ENCODE measurements around the gene ARRB1. TPM values are rescaled to one million over a fixed set of nuclear protein-coding genes. Genes with fewer than 3 reads are reported as not detected.
"Not testable (repeated sequence)": the region's sequence is repeated elsewhere in the genome, so short reads cannot be mapped to it uniquely, and the experiment has no call there.

The ARRB1 gene
- total and polyA plus RNA-seq, 2 donors from 2014 or later: 17.6 to 53.8 TPM

GRCh38 chr11:75306529-75306928, 44.9 kb downstream of the ARRB1 start:
- Histone ChIP-seq H3K27me3 (ENCODE audit: control insufficient read depth, insufficient read depth, low read length) (no peaks in the 10 kb centered on the region), H3K4me1 (ENCODE audit: control insufficient read depth in 2 of 3, insufficient read depth in 2 of 3, low read depth in 1 of 3, low read length in 3 of 3) (peaks cover 0 to 10% (median under 1%) of the 10 kb centered on the region in 3 donors), H3K9ac (ENCODE audit: low read length in 3 of 3) (no peak overlapping the region), H3K36me3 (ENCODE audit: control insufficient read depth in 2 of 3, insufficient read depth in 3 of 3, low read length in 3 of 3) (no peaks in the 10 kb centered on the region), H3K9me3 (ENCODE audit: control insufficient read depth in 2 of 3, insufficient read depth in 1 of 3, low read length in 3 of 3) (no peaks in the 10 kb centered on the region), H3K4me3 (ENCODE audit: low read length in 3 of 3) (peak overlapping the region in 1 of 3 donors; percentile 5), H3K27ac (ENCODE audit: low read depth in 2 of 2, low read length in 2 of 2) (no peak overlapping the region)
- DNase-seq (peak in 1 of 5 donors; percentile 56), FAIRE-seq (no peak)
- no peak for TF ChIP-seq CTCF (IDR thresholded peaks at IDR 0.05; ENCODE audit: borderline replicate concordance, extremely low read depth, insufficient read depth)
- intact Hi-C loops (cut with DNase I): no loop called here

DNA sequence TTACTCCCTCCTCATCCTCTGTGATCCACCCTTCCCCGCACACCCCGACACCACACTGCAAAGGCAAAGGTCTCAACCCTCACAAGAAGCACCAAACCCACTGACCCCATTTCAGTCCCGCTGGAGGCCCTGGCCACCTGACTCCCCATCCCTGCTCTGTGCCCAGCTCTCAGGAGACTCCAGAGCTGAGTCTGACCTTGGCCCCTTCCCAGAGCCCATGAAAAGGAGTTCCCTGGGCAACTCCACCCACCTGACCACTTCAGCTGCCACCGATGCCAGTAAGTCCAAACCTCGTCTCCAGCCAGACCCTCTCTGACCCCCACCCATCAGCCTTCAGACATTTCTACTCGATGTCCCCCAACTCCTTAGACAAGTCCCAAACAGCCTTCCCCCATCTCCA, 45.5 kb downstream of the ARRB1 start:
- peak overlapping the region in 1 of 3 donors; percentile 5 for H3K4me3 ChIP-seq (ENCODE audit: low read length in 3 of 3)
- no peaks in the 10 kb centered on the region for H3K9me3 ChIP-seq (ENCODE audit: control insufficient read depth in 2 of 3, insufficient read depth in 1 of 3, low read length in 3 of 3)
- TF ChIP-seq CTCF (IDR thresholded peaks at IDR 0.05; ENCODE audit: borderline replicate concordance, extremely low read depth, insufficient read depth): no peak
- no peak overlapping the region for H3K9ac ChIP-seq (ENCODE audit: low read length in 3 of 3)
- H3K4me1 ChIP-seq (ENCODE audit: control insufficient read depth in 2 of 3, insufficient read depth in 2 of 3, low read depth in 1 of 3, low read length in 3 of 3): peaks cover 0 to 16% (median 0%) of the 10 kb centered on the region in 3 donors
- DNase-seq (peak in 1 of 5 donors; percentile 40), FAIRE-seq (no peak)
- intact Hi-C loops (cut with DNase I): no loop called here
- H3K27me3 ChIP-seq (ENCODE audit: control insufficient read depth, insufficient read depth, low read length): no peaks in the 10 kb centered on the region
- H3K36me3 ChIP-seq (ENCODE audit: control insufficient read depth in 2 of 3, insufficient read depth in 3 of 3, low read length in 3 of 3): no peaks in the 10 kb centered on the region
- H3K27ac ChIP-seq (ENCODE audit: low read depth in 2 of 2, low read length in 2 of 2): peak overlapping the region in 1 of 2 donors; percentile 45

DNA sequence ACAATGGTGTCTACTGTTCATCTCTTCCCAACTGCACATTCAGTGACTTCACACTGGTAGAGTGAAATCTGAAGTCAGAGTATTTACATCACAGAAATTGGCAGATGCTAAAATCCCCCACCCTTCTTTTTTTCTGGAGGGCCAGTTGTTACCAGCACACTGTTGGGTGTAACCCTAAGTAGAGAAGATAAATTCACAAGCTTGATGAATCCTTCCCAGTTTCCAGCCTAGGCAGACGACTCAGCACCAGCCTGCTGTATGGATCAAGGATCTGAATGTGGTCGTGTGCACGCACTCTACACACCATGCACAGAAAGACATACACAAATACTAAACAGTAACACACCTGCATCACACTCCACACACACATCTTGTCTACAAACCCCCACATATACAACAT, 46.0 kb downstream of the ARRB1 start:
- H3K4me1 ChIP-seq (ENCODE audit: control insufficient read depth in 2 of 3, insufficient read depth in 2 of 3, low read depth in 1 of 3, low read length in 3 of 3): peaks cover 0 to 16% (median 0%) of the 10 kb centered on the region in 3 donors
- intact Hi-C loops (cut with DNase I): no loop called here
- DNase-seq (no peak), FAIRE-seq (no peak)
- H3K27me3 ChIP-seq (ENCODE audit: control insufficient read depth, insufficient read depth, low read length): no peaks in the 10 kb centered on the region
- H3K27ac ChIP-seq (ENCODE audit: low read depth in 2 of 2, low read length in 2 of 2): no peak overlapping the region
- H3K36me3 ChIP-seq (ENCODE audit: control insufficient read depth in 2 of 3, insufficient read depth in 3 of 3, low read length in 3 of 3): no peaks in the 10 kb centered on the region
- no peak for TF ChIP-seq CTCF (IDR thresholded peaks at IDR 0.05; ENCODE audit: borderline replicate concordance, extremely low read depth, insufficient read depth)
- no peak overlapping the region for H3K9ac ChIP-seq (ENCODE audit: low read length in 3 of 3)
- H3K9me3 ChIP-seq (ENCODE audit: control insufficient read depth in 2 of 3, insufficient read depth in 1 of 3, low read length in 3 of 3): no peaks in the 10 kb centered on the region
- H3K4me3 ChIP-seq (ENCODE audit: low read length in 3 of 3): peak overlapping the region in 1 of 3 donors; percentile 5

DNA sequence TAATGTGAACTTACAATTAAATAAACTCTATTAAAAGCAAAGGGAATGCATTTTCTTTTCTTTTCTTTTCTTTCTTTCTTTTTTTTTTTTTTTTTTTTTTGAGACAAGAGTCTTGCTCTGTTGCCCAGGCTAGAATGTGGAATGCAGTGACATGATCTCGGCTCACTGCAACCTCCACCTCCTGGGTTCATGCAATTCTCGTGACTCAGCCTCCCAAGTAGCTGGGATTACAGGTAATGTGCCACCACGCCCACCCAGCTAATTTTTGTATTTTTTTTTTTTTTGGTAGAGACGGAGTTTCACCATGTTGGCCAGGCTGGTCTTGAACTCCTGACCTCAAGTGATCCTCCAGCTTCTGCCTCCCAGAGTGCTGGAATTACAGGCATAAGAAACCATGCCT, 46.5 kb downstream of the ARRB1 start:
- FAIRE-seq; H3K9me3 ChIP-seq (ENCODE audit: control insufficient read depth in 2 of 3, insufficient read depth in 1 of 3, low read length in 3 of 3); H3K9ac ChIP-seq (ENCODE audit: low read length in 3 of 3); H3K27me3 ChIP-seq (ENCODE audit: control insufficient read depth, insufficient read depth, low read length); H3K27ac ChIP-seq (ENCODE audit: low read depth in 2 of 2, low read length in 2 of 2); intact Hi-C loops (cut with DNase I); H3K36me3 ChIP-seq (ENCODE audit: control insufficient read depth in 2 of 3, insufficient read depth in 3 of 3, low read length in 3 of 3); H3K4me3 ChIP-seq (ENCODE audit: low read length in 3 of 3): not testable (repeated sequence)
- peaks cover 0 to 12% (median 0%) of the 10 kb centered on the region in 3 donors for H3K4me1 ChIP-seq (ENCODE audit: control insufficient read depth in 2 of 3, insufficient read depth in 2 of 3, low read depth in 1 of 3, low read length in 3 of 3)
- peak in 1 of 5 donors; percentile 1 for DNase-seq
